ENCODE measurements around the gene ZFR2. TPM values are rescaled to one million over a fixed set of nuclear protein-coding genes. Genes with fewer than 3 reads are reported as not detected.

Gene ZFR2
- total and polyA plus RNA-seq, 10 of the 15 experiments (the other 5 are each of a cell fraction or from before 2014, with no cell fraction given), result 0.18 TPM; not detected in 9

DNA sequence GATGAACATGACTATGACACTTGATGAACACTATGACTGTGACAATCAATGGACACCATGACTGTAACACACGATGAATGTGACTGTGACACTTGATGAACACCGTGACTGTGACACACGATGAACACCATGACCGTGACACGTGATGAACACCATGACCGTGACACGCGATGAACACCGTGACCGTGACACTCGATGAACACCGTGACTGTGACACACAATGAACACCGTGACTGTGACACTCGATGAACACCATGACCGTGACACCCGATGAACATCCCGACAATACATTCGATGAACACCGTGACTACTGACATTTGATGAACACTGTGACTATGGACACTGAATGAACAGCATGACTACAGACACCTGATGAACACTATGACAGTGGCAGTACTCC, 30.9 kb downstream of the ZFR2 start:
- ChIA-PET POLR2A (no interaction called here), SMC1A (ENCODE audit: uncharacterized antibody, unreplicated experiment) (no interaction called here), CTCF (no interaction called here), RAD21 (ENCODE audit: unreplicated experiment) (no interaction called here)
- Histone ChIP-seq H3K4me1 (ENCODE audit: control insufficient read depth, insufficient read depth, low read length) (no peaks in the 10 kb centered on the region), H3K27me3 (replicated peaks in 1 of 2; ENCODE audit: control insufficient read depth in 2 of 2, insufficient read depth in 2 of 2, low read length in 1 of 2) (no peaks in the 10 kb centered on the region; a peak in 1 of 4 replicates), H3K79me2 (ENCODE audit: control insufficient read depth, insufficient read depth, low read length) (no peaks in the 10 kb centered on the region), H4K20me1 (ENCODE audit: control insufficient read depth, insufficient read depth) (no peaks in the 10 kb centered on the region), H3K9me3 (replicated peaks; ENCODE audit: control insufficient read depth, insufficient read depth, low read length) (no peaks in the 10 kb centered on the region; the same call in 2 of the 3 replicates), H3K4me3 (no peak overlapping the region), H3K27ac (ENCODE audit: control insufficient read depth, insufficient read depth) (no peak overlapping the region), H3K9ac (ENCODE audit: control insufficient read depth, insufficient read depth, low read length) (no peak overlapping the region), H3K36me3 (ENCODE audit: control insufficient read depth in 2 of 2, insufficient read depth in 2 of 2, low read length in 1 of 2) (no peaks in the 10 kb centered on the region), H3K4me2 (ENCODE audit: control insufficient read depth, insufficient read depth) (no peak overlapping the region), H2AFZ (ENCODE audit: control insufficient read depth, low read depth, low read length) (no peak overlapping the region)
- 85% methylated on average over 19 of the region's 19 CpGs for WGBS (ENCODE audit: insufficient coverage, insufficient replicate concordance, low lambda C conversion rate, missing lambda C conversion rate)
- FAIRE-seq (peak; percentile 56), DNase-seq (ENCODE audit: low read depth, low spot score) (no peak), ATAC-seq (no peak)
- intact Hi-C loops (cut with micrococcal nuclease; ENCODE audit: unreplicated experiment), result no loop called here
- TF ChIP-seq SIN3A (IDR thresholded peaks at IDR 0.05; ENCODE audit: low read depth, low read length) (no peak), POLR2AphosphoS2 (IDR thresholded peaks at IDR 0.05; ENCODE audit: low read depth, low read length) (no peak), PAX5 (IDR thresholded peaks at IDR 0.05; ENCODE audit: borderline replicate concordance, low read depth, low read length) (peak; percentile 92; the same call in 1 of the 2 replicates), FOXM1 (IDR thresholded peaks at IDR 0.05; ENCODE audit: low read depth, low read length) (0 out of 2 replicates have a peak, but pooled peaks have one; percentile 22), ETV6 (conservative IDR thresholded peaks at IDR 0.05 in 1 of 2, IDR thresholded peaks at IDR 0.05 in 1 of 2; ENCODE audit: borderline replicate concordance in 1 of 2, low read depth in 1 of 2) (no peak)
- no TSS peak for BruUV-seq (replicated peaks)
- in situ Hi-C loops (cut with MboI), result no loop called here

DNA sequence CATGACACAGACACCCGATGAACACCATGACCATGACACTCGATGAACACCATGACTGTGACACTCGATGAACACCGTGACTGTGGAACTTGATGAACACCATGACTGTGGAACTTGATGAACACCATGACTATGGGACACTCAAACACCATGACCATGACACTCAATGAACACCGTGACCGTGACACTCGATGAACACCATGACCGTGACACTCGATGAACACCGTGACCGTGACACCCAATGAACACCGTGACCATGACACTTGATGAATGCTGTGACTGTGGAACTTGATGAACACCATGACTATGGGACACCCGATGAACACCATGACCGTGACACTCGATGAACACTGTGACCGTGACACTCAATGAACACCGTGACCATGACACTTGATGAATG, 31.5 kb downstream of the ZFR2 start:
- no peak overlapping the region for H3K4me2 ChIP-seq (ENCODE audit: control insufficient read depth, insufficient read depth)
- ChIA-PET RAD21 (ENCODE audit: unreplicated experiment) (no interaction called here), SMC1A (ENCODE audit: uncharacterized antibody, unreplicated experiment) (no interaction called here), POLR2A (no interaction called here), CTCF (no interaction called here)
- no peak overlapping the region for H3K4me3 ChIP-seq
- H3K9me3 ChIP-seq (replicated peaks; ENCODE audit: control insufficient read depth, insufficient read depth, low read length), result no peaks in the 10 kb centered on the region; the same call in 2 of the 3 replicates
- H3K27me3 ChIP-seq (replicated peaks in 1 of 2; ENCODE audit: control insufficient read depth in 2 of 2, insufficient read depth in 2 of 2, low read length in 1 of 2), result no peaks in the 10 kb centered on the region; a peak in 1 of 4 replicates
- no peak overlapping the region for H3K9ac ChIP-seq (ENCODE audit: control insufficient read depth, insufficient read depth, low read length)
- no peak overlapping the region for H2AFZ ChIP-seq (ENCODE audit: control insufficient read depth, low read depth, low read length)
- no peaks in the 10 kb centered on the region for H3K36me3 ChIP-seq (ENCODE audit: control insufficient read depth in 2 of 2, insufficient read depth in 2 of 2, low read length in 1 of 2)
- WGBS (ENCODE audit: insufficient coverage, insufficient replicate concordance, low lambda C conversion rate, missing lambda C conversion rate), result 65% methylated on average over 17 of the region's 17 CpGs
- no peaks in the 10 kb centered on the region for H3K79me2 ChIP-seq (ENCODE audit: control insufficient read depth, insufficient read depth, low read length)
- intact Hi-C loops (cut with micrococcal nuclease; ENCODE audit: unreplicated experiment), result no loop called here
- FAIRE-seq (no peak), DNase-seq (ENCODE audit: low read depth, low spot score) (no peak), ATAC-seq (no peak)
- H4K20me1 ChIP-seq (ENCODE audit: control insufficient read depth, insufficient read depth), result no peaks in the 10 kb centered on the region
- no TSS peak for BruUV-seq (replicated peaks)
- no peak overlapping the region for H3K27ac ChIP-seq (ENCODE audit: control insufficient read depth, insufficient read depth)
- H3K4me1 ChIP-seq (ENCODE audit: control insufficient read depth, insufficient read depth, low read length), result no peaks in the 10 kb centered on the region
- in situ Hi-C loops (cut with MboI), result no loop called here
- TF ChIP-seq MYC (IDR thresholded peaks at IDR 0.05; ENCODE audit: insufficient read depth, insufficient read length, insufficient replicate concordance, low read length, severe bottlenecking) (no peak), MEF2A (IDR thresholded peaks at IDR 0.05; ENCODE audit: insufficient read depth, low read depth, low read length) (no peak), SUZ12 (IDR thresholded peaks at IDR 0.05; ENCODE audit: unreplicated experiment) (no peak), CBX3 (IDR thresholded peaks at IDR 0.05; ENCODE audit: borderline replicate concordance, low read depth) (no peak), NFIC (IDR thresholded peaks at IDR 0.05; ENCODE audit: low read depth, low read length) (no peak), RAD51 (IDR thresholded peaks at IDR 0.05) (no peak)
- TF ChIP-seq, protein P1, sequence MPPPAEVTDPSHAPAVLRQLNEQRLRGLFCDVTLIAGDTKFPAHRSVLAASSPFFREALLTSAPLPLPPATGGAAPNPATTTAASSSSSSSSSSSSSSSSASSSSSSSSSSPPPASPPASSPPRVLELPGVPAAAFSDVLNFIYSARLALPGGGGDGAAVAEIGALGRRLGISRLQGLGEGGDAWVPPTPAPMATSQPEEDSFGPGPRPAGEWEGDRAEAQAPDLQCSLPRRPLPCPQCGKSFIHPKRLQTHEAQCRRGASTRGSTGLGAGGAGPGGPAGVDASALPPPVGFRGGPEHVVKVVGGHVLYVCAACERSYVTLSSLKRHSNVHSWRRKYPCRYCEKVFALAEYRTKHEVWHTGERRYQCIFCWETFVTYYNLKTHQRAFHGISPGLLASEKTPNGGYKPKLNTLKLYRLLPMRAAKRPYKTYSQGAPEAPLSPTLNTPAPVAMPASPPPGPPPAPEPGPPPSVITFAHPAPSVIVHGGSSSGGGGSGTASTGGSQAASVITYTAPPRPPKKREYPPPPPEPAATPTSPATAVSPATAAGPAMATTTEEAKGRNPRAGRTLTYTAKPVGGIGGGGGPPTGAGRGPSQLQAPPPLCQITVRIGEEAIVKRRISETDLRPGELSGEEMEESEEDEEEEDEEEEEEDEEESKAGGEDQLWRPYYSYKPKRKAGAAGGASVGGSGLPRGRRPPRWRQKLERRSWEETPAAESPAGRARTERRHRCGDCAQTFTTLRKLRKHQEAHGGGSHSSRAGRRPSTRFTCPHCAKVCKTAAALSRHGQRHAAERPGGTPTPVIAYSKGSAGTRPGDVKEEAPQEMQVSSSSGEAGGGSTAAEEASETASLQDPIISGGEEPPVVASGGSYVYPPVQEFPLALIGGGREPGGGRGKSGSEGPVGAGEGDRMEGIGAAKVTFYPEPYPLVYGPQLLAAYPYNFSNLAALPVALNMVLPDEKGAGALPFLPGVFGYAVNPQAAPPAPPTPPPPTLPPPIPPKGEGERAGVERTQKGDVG (CRISPR knock-in tag; IDR thresholded peaks at IDR 0.05), result no peak
- TF ChIP-seq, protein P2, sequence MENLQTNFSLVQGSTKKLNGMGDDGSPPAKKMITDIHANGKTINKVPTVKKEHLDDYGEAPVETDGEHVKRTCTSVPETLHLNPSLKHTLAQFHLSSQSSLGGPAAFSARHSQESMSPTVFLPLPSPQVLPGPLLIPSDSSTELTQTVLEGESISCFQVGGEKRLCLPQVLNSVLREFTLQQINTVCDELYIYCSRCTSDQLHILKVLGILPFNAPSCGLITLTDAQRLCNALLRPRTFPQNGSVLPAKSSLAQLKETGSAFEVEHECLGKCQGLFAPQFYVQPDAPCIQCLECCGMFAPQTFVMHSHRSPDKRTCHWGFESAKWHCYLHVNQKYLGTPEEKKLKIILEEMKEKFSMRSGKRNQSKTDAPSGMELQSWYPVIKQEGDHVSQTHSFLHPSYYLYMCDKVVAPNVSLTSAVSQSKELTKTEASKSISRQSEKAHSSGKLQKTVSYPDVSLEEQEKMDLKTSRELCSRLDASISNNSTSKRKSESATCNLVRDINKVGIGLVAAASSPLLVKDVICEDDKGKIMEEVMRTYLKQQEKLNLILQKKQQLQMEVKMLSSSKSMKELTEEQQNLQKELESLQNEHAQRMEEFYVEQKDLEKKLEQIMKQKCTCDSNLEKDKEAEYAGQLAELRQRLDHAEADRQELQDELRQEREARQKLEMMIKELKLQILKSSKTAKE (IDR thresholded peaks at IDR 0.05; ENCODE audit: low read depth, poor library complexity, severe bottlenecking), result no peak
